HG02970 (cell line): Measurements from ENCODE around the gene AKNA.

ENCODE experiments used
- ATAC-seq: cut with Tn5 transposase; IDR thresholded peaks from one replicate; pipeline ENCODE4 v1.9.1; 2021; ENCODE audit warnings: mild to moderate bottlenecking, moderate library complexity, moderate number of reproducible peaks; ENCODE audit not compliant: unreplicated experiment, low FRiP score

Gene AKNA

GRCh38 chr9:114382699-114383520 lies 4.9 kb downstream of the AKNA start:
- no peak for ATAC-seq

- ATAC-seq: no peak
These were observed 8.9 kb downstream of the AKNA start for GRCh38 chr9:114378883-114379282.

- no peak for ATAC-seq
These were observed 9.8 kb downstream of the AKNA start for GRCh38 chr9:114378016-114378415.

- ATAC-seq: no peak
These were observed 11.0 kb downstream of the AKNA start for GRCh38 chr9:114376586-114377445.

GRCh38 chr9:114375386-114376175 lies 12.2 kb downstream of the AKNA start:
- ATAC-seq: no peak

- no peak for ATAC-seq
These were observed 12.8 kb downstream of the AKNA start for GRCh38 chr9:114374936-114375335.

GRCh38 chr9:114373960-114374730 lies 13.6 kb downstream of the AKNA start:
- no peak for ATAC-seq

GRCh38 chr9:114372921-114373448 lies 14.8 kb downstream of the AKNA start:
- ATAC-seq: peak; percentile 78

- no peak for ATAC-seq
These were observed 15.5 kb downstream of the AKNA start for GRCh38 chr9:114371973-114372917.

GRCh38 chr9:114371343-114371944 lies 16.3 kb downstream of the AKNA start:
- ATAC-seq: no peak

- no peak for ATAC-seq
These were observed 16.8 kb downstream of the AKNA start for GRCh38 chr9:114370968-114371320.

GRCh38 chr9:114370251-114370967 lies 17.4 kb downstream of the AKNA start:
- no peak for ATAC-seq

- no peak for ATAC-seq
These were observed 18.3 kb downstream of the AKNA start for GRCh38 chr9:114369216-114370130.

GRCh38 chr9:114367772-114368569 lies 19.8 kb downstream of the AKNA start:
- no peak for ATAC-seq

- no peak for ATAC-seq
These were observed 20.4 kb downstream of the AKNA start for GRCh38 chr9:114367366-114367765.
